CD4-positive, alpha-beta memory T cell (primary cell): ENCODE results near the gene GGNBP2. TPM values are rescaled to one million over a fixed set of nuclear protein-coding genes. Genes with fewer than 3 reads are reported as not detected.

ENCODE experiments used
- CTCF ChIA-PET: fragments of 350-600 bp; sonication (Branson Sonifier 250); formaldehyde crosslinking; loops from one replicate; lab custom pipeline; 2021; ENCODE audit warnings: inconsistent platforms; ENCODE audit not compliant: partially characterized antibody; lab: Charles Lee
- POLR2A ChIA-PET: fragments of 350-600 bp; sonication (Branson Sonifier 250); formaldehyde crosslinking; loops from one replicate; lab custom pipeline; 2021; ENCODE audit not compliant: partially characterized antibody; lab: Charles Lee
- DNase-seq, 5 donors: peaks; one replicate each; pipeline versions ENCODE4 v3.0.0 to v3.0.0-alpha.2; 2020 to 2022; ENCODE audit warnings: mixed read lengths in 1 of 5
- H3K27ac ChIP-seq: one replicate; pipeline ENCODE4 v1.7.0; 2013; ENCODE audit warnings: low read depth, low read length
- H3K27me3 ChIP-seq: 2 replicates; pipeline ENCODE4 v1.7.0; 2013; ENCODE audit warnings: mild to moderate bottlenecking, low read length, moderate library complexity; ENCODE audit not compliant: insufficient read depth
- H3K36me3 ChIP-seq: 2 replicates; pipeline ENCODE4 v1.7.0; 2013; ENCODE audit warnings: mild to moderate bottlenecking, low read length, moderate library complexity; ENCODE audit not compliant: insufficient read depth
- H3K4me1 ChIP-seq: 2 replicates; pipeline ENCODE4 v1.7.0; 2013; ENCODE audit warnings: mild to moderate bottlenecking, low read length, moderate library complexity; ENCODE audit not compliant: insufficient read depth
- H3K4me3 ChIP-seq, 2 donors: one replicate each; pipeline ENCODE4 v1.7.0; 2013; ENCODE audit warnings: low read length in 2 of 2, mild to moderate bottlenecking in 1 of 2
- H3K9me3 ChIP-seq, 2 donors: one replicate each; pipeline ENCODE4 v1.7.0; 2013; ENCODE audit warnings: low read length in 2 of 2, control low read depth in 1 of 2; ENCODE audit not compliant: control insufficient read depth in 1 of 2
- H3K27ac Mint-ChIP-seq, 7 donors: one replicate each; pipeline ENCODE4 v1.8.0; 2020 to 2021; ENCODE audit warnings: mixed read lengths in 7 of 7, mild to moderate bottlenecking in 6 of 7, inconsistent platforms in 3 of 7, moderate library complexity in 3 of 7
- H3K27me3 Mint-ChIP-seq, 2 donors: one replicate each; pipeline ENCODE4 v1.8.0; 2020 to 2021; ENCODE audit warnings: mixed read lengths in 2 of 2
- H3K36me3 Mint-ChIP-seq, 2 donors: one replicate each; pipeline ENCODE4 v1.8.0; 2020 to 2021; ENCODE audit warnings: mixed read lengths in 2 of 2, inconsistent platforms in 1 of 2, mild to moderate bottlenecking in 1 of 2
- H3K4me1 Mint-ChIP-seq, 4 donors: one replicate each; pipeline ENCODE4 v1.8.0; 2020 to 2021; ENCODE audit warnings: mixed read lengths in 4 of 4, mild to moderate bottlenecking in 1 of 4
- H3K4me3 Mint-ChIP-seq, 8 donors: one replicate each; pipeline ENCODE4 v1.8.0; 2020 to 2021; ENCODE audit warnings: mixed read lengths in 8 of 8, mild to moderate bottlenecking in 7 of 8, moderate library complexity in 6 of 8, inconsistent platforms in 3 of 8
- H3K9me3 Mint-ChIP-seq, 8 donors: one replicate each; pipeline ENCODE4 v1.8.0; 2020 to 2021; ENCODE audit warnings: mixed read lengths in 8 of 8, mild to moderate bottlenecking in 5 of 8, inconsistent platforms in 3 of 8, moderate library complexity in 1 of 8
- intact Hi-C: fragments of 100-400 bp; cut with micrococcal nuclease; formaldehyde crosslinking; loops from one replicate; pipeline ENCODE4 v1.15.1; 2023
- polyA plus RNA-seq, 2 donors: library from polyadenylated mRNA; unstranded; fragments of 300-500 nt; fragmentation: Illumina TruSeq; gene quantifications; one replicate each; pipeline ENCODE4 v1.2.3, GENCODE V29; 2021
- total RNA-seq, 2 experiments: library from RNA; stranded (reverse); gene quantifications; one replicate each; pipeline ENCODE4 v1.2.3, GENCODE V29; 2021

Gene GGNBP2
- total and polyA plus RNA-seq, 4 experiments from 2014 or later, result 45.5 to 143 (median 112) TPM

DNA sequence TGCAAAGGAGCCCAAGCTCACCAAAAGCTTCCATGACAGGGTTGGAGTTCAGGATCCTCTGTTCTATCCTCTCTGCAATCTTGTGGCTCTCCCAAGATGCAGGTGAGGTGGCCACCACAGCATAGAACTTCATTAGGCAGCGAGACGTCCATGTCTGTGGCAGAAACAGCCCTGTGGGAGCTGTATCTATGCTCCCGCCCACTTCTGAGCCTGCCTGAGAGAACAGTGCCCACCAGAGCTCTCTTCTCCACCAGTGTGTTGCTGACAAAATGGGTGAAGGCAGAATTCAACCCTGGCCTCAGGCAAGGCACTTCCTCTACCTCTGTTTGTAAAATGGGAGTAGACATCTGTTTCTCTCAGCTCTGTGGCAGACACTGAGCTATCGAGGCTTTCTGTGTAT is 28.9 kb upstream of the GGNBP2 start:
- no peak overlapping the region for H3K4me3 ChIP-seq
- CTCF ChIA-PET, result interaction anchor here (0.8 kb wide), 1 partner anchor 87 kb away, joined by 3 read pairs; no protein-coding TSS in a partner anchor

DNA sequence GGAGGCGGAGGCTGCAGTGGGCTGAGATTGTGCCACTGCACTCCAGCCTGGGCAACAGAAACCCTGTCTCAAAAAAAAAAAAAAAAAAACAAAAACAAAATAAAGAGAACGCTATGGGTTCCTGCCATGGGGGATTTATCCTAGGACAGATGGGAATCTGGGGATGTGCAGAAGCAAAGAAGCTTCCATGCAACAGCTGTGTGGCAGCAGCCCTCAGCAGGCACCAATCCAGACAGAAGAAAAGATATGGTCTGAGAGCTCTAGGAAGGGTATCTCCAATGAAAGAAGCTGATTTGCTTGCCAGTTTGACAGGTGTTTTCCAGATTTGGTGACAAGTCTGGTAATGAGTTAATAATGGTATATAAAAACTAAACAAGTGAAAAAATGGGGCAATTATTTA is 21.6 kb upstream of the GGNBP2 start:
- H3K27ac Mint-ChIP-seq, result no peak overlapping the region
- H3K27me3 Mint-ChIP-seq, result no peaks in the 10 kb centered on the region

More for the DNA sequence above, 28.9 kb upstream of the GGNBP2 start:
- H3K36me3 Mint-ChIP-seq, result peaks cover 24 to 29% of the 10 kb centered on the region in 2 donors
- Histone ChIP-seq H3K4me1 (no peaks in the 10 kb centered on the region), H3K36me3 (peaks cover 4% of the 10 kb centered on the region), H3K27me3 (no peaks in the 10 kb centered on the region), H3K9me3 (no peaks in the 10 kb centered on the region), H3K27ac (no peak overlapping the region)
- no peaks in the 10 kb centered on the region for H3K27me3 Mint-ChIP-seq
- intact Hi-C loops, result no loop called here
- H3K4me3 Mint-ChIP-seq, result no peak overlapping the region
- POLR2A ChIA-PET, result no interaction called here
- no peaks in the 10 kb centered on the region for H3K4me1 Mint-ChIP-seq
- H3K9me3 Mint-ChIP-seq, result no peaks in the 10 kb centered on the region
- no peak for DNase-seq
- no peak overlapping the region for H3K27ac Mint-ChIP-seq

GRCh38 chr17:36524428-36524876 is 20.3 kb upstream of the GGNBP2 start:
- no peaks in the 10 kb centered on the region for H3K9me3 Mint-ChIP-seq
- H3K4me3 ChIP-seq, result no peak overlapping the region
- peaks cover 32% of the 10 kb centered on the region for H3K36me3 ChIP-seq
- H3K27me3 Mint-ChIP-seq, result no peaks in the 10 kb centered on the region
- no peaks in the 10 kb centered on the region for H3K27me3 ChIP-seq
- no peak overlapping the region for H3K4me3 Mint-ChIP-seq
- peaks cover 38 to 57% of the 10 kb centered on the region in 2 donors for H3K36me3 Mint-ChIP-seq
- intact Hi-C loops, result no loop called here
- H3K27ac Mint-ChIP-seq, result peak overlapping the region in 3 of 7 donors; percentile 9 to 63 (median 12)
- ChIA-PET POLR2A (interaction anchor here (1.5 kb wide), 1 partner anchor 11 kb away, joined by 6 read pairs; the partner anchor contains the start of gene PIGW), CTCF (interaction anchor here (1.0 kb wide), 1 partner anchor 9 kb away, joined by 3 read pairs; no protein-coding TSS in a partner anchor)
- peaks cover 7 to 14% (median 11%) of the 10 kb centered on the region in 4 donors for H3K4me1 Mint-ChIP-seq
- peaks cover 7% of the 10 kb centered on the region for H3K4me1 ChIP-seq
- no peak for DNase-seq
- no peak overlapping the region for H3K27ac ChIP-seq
- no peaks in the 10 kb centered on the region for H3K9me3 ChIP-seq

More for the DNA sequence above, 21.6 kb upstream of the GGNBP2 start:
- Histone ChIP-seq H3K27me3 (no peaks in the 10 kb centered on the region), H3K9me3 (no peaks in the 10 kb centered on the region), H3K4me1 (peaks cover 7% of the 10 kb centered on the region), H3K36me3 (peaks cover 32% of the 10 kb centered on the region), H3K4me3 (no peak overlapping the region), H3K27ac (no peak overlapping the region)
- POLR2A ChIA-PET, result interaction anchor here (0.6 kb wide), 2 partner anchors 47 to 56 kb away, joined by 3 to 4 read pairs; no protein-coding TSS in a partner anchor
- no peak overlapping the region for H3K4me3 Mint-ChIP-seq
- intact Hi-C loops, result no loop called here
- peaks cover 33 to 54% of the 10 kb centered on the region in 2 donors for H3K36me3 Mint-ChIP-seq
- CTCF ChIA-PET, result no interaction called here
- no peaks in the 10 kb centered on the region for H3K9me3 Mint-ChIP-seq
- no peak for DNase-seq
- peaks cover 5 to 14% (median 9%) of the 10 kb centered on the region in 4 donors for H3K4me1 Mint-ChIP-seq

GRCh38 chr17:36525113-36525512 is 19.6 kb upstream of the GGNBP2 start:
- H3K4me3 Mint-ChIP-seq, result no peak overlapping the region
- ChIA-PET POLR2A (no interaction called here), CTCF (no interaction called here)
- DNase-seq, result no peak
- peaks cover 7 to 14% (median 12%) of the 10 kb centered on the region in 4 donors for H3K4me1 Mint-ChIP-seq
- Histone ChIP-seq H3K27me3 (no peaks in the 10 kb centered on the region), H3K4me3 (no peak overlapping the region), H3K27ac (no peak overlapping the region), H3K36me3 (peaks cover 32% of the 10 kb centered on the region), H3K9me3 (no peaks in the 10 kb centered on the region), H3K4me1 (peaks cover 7% of the 10 kb centered on the region)
- no peaks in the 10 kb centered on the region for H3K27me3 Mint-ChIP-seq
- no peaks in the 10 kb centered on the region for H3K9me3 Mint-ChIP-seq
- intact Hi-C loops, result no loop called here
- H3K27ac Mint-ChIP-seq, result no peak overlapping the region
- peaks cover 39 to 53% of the 10 kb centered on the region in 2 donors for H3K36me3 Mint-ChIP-seq

GRCh38 chr17:36525888-36526287 is 18.8 kb upstream of the GGNBP2 start:
- peaks cover 28% of the 10 kb centered on the region for H3K36me3 ChIP-seq
- CTCF ChIA-PET, result no interaction called here
- DNase-seq, result no peak
- H3K4me3 ChIP-seq, result no peak overlapping the region
- no peak overlapping the region for H3K4me3 Mint-ChIP-seq
- H3K4me1 Mint-ChIP-seq, result peaks cover 7 to 14% (median 12%) of the 10 kb centered on the region in 4 donors
- POLR2A ChIA-PET, result no interaction called here
- no peaks in the 10 kb centered on the region for H3K9me3 ChIP-seq
- H3K27me3 ChIP-seq, result no peaks in the 10 kb centered on the region
- H3K4me1 ChIP-seq, result peaks cover 7% of the 10 kb centered on the region
- no peaks in the 10 kb centered on the region for H3K9me3 Mint-ChIP-seq
- intact Hi-C loops, result no loop called here
- H3K27me3 Mint-ChIP-seq, result no peaks in the 10 kb centered on the region
- H3K27ac ChIP-seq, result no peak overlapping the region
- H3K27ac Mint-ChIP-seq, result peak overlapping the region in 1 of 7 donors; percentile 30
- peaks cover 33 to 47% of the 10 kb centered on the region in 2 donors for H3K36me3 Mint-ChIP-seq

GRCh38 chr17:36527621-36528250 is 17.0 kb upstream of the GGNBP2 start:
- DNase-seq, result no peak
- no peak overlapping the region for H3K27ac Mint-ChIP-seq
- peaks cover 30% of the 10 kb centered on the region for H3K36me3 ChIP-seq
- ChIA-PET POLR2A (no interaction called here), CTCF (interaction anchor here (1.0 kb wide), 1 partner anchor 10 kb away, joined by 3 read pairs; no protein-coding TSS in a partner anchor)
- no peak overlapping the region for H3K27ac ChIP-seq
- intact Hi-C loops, result no loop called here
- H3K4me3 ChIP-seq, result no peak overlapping the region
- no peaks in the 10 kb centered on the region for H3K27me3 ChIP-seq
- H3K27me3 Mint-ChIP-seq, result no peaks in the 10 kb centered on the region
- H3K36me3 Mint-ChIP-seq, result peaks cover 28 to 55% of the 10 kb centered on the region in 2 donors
- H3K9me3 ChIP-seq, result no peaks in the 10 kb centered on the region
- no peak overlapping the region for H3K4me3 Mint-ChIP-seq
- no peaks in the 10 kb centered on the region for H3K9me3 Mint-ChIP-seq
- peaks cover 7 to 23% (median 15%) of the 10 kb centered on the region in 4 donors for H3K4me1 Mint-ChIP-seq
- peaks cover 7% of the 10 kb centered on the region for H3K4me1 ChIP-seq

DNA sequence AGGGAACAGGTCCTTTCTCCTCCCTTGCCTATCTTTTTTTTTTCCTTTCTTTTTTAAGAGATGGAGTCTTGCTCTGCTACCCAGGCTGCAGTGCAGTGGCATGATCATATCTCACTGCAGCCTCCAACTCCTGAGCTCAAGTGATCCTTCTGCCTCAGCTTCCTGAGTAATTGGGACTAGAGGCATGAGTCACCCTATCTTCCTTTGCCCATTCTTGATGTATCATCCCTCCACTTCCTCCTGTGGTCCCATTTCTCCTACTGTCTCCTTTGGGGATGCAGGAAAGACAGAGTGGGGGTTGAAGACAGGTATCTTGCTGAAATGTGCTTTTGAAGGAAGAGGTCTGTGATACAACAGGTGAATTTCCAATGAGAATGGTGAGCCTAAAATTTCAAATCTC is 15.6 kb upstream of the GGNBP2 start:
- peaks cover 9 to 25% (median 20%) of the 10 kb centered on the region in 4 donors for H3K4me1 Mint-ChIP-seq
- Histone ChIP-seq H3K4me3 (no peak overlapping the region), H3K27ac (no peak overlapping the region), H3K36me3 (peaks cover 30% of the 10 kb centered on the region), H3K27me3 (no peaks in the 10 kb centered on the region), H3K4me1 (peaks cover 9% of the 10 kb centered on the region), H3K9me3 (no peaks in the 10 kb centered on the region)
- ChIA-PET CTCF (no interaction called here), POLR2A (no interaction called here)
- H3K9me3 Mint-ChIP-seq, result no peaks in the 10 kb centered on the region
- H3K27me3 Mint-ChIP-seq, result no peaks in the 10 kb centered on the region
- no peak for DNase-seq
- peak overlapping the region in 2 of 7 donors; percentile 21 to 85 for H3K27ac Mint-ChIP-seq
- no peak overlapping the region for H3K4me3 Mint-ChIP-seq
- intact Hi-C loops, result no loop called here
- H3K36me3 Mint-ChIP-seq, result peaks cover 25 to 59% of the 10 kb centered on the region in 2 donors
